Activated CD8-positive, alpha-beta memory T cell treated with anti-CD3 and anti-CD28 coated beads for 36 hours (primary cell): ENCODE data around the gene STARD13. TPM values are rescaled to one million over a fixed set of nuclear protein-coding genes. Genes with fewer than 3 reads are reported as not detected.
"Not testable (repeated sequence)": the region's sequence is repeated elsewhere in the genome, so short reads cannot be mapped to it uniquely, and the experiment has no call there.

Experiments used
- CTCF ChIA-PET: fragments of 350-600 bp; sonication (Branson Sonifier 250); formaldehyde crosslinking; loops from one replicate; lab custom pipeline; 2021; ENCODE audit warnings: antibody characterized with exemption; lab: Charles Lee
- POLR2A ChIA-PET: fragments of 350-600 bp; sonication (Branson Sonifier 250); formaldehyde crosslinking; loops from one replicate; lab custom pipeline; 2021; ENCODE audit warnings: antibody characterized with exemption; lab: Charles Lee
- total RNA-seq, 2 experiments: library from RNA; stranded (reverse); gene quantifications; one replicate each; pipeline ENCODE4 v1.2.3, GENCODE V29; 2021

The STARD13 gene
- total RNA-seq, 2 experiments from 2014 or later: 0.19 to 0.23 TPM

GRCh38 chr13:33189470-33189869, 96.1 kb downstream of the STARD13 start:
- ChIA-PET CTCF (no interaction called here), POLR2A (no interaction called here)

- ChIA-PET POLR2A (no interaction called here), CTCF (no interaction called here)
Observed at GRCh38 chr13:33188093-33188882, 97.3 kb downstream of the STARD13 start.

- POLR2A ChIA-PET: no interaction called here
- CTCF ChIA-PET: no interaction called here
Observed at GRCh38 chr13:33186861-33187291, 98.7 kb downstream of the STARD13 start.

- ChIA-PET CTCF (no interaction called here), POLR2A (no interaction called here)
Observed at GRCh38 chr13:33185853-33186252, 99.7 kb downstream of the STARD13 start.

- CTCF ChIA-PET: no interaction called here
- POLR2A ChIA-PET: no interaction called here
Observed at GRCh38 chr13:33184530-33184929, 101.0 kb downstream of the STARD13 start.

- ChIA-PET POLR2A (no interaction called here), CTCF (no interaction called here)
Observed at GRCh38 chr13:33184112-33184490, 101.5 kb downstream of the STARD13 start.

GRCh38 chr13:33183431-33184111, 102.0 kb downstream of the STARD13 start:
- CTCF ChIA-PET: no interaction called here
- POLR2A ChIA-PET: no interaction called here

GRCh38 chr13:33182729-33183128, 102.8 kb downstream of the STARD13 start:
- ChIA-PET CTCF (no interaction called here), POLR2A (no interaction called here)

- ChIA-PET CTCF (no interaction called here), POLR2A (no interaction called here)
Observed at GRCh38 chr13:33181264-33181663, 104.3 kb downstream of the STARD13 start.

GRCh38 chr13:33180122-33180804, 105.3 kb downstream of the STARD13 start:
- CTCF ChIA-PET: no interaction called here
- POLR2A ChIA-PET: no interaction called here

GRCh38 chr13:33179463-33179862, 106.1 kb downstream of the STARD13 start:
- ChIA-PET POLR2A (no interaction called here), CTCF (no interaction called here)

GRCh38 chr13:33178209-33178840, 107.2 kb downstream of the STARD13 start:
- ChIA-PET POLR2A (no interaction called here), CTCF (no interaction called here)

- CTCF ChIA-PET, POLR2A ChIA-PET: not testable (repeated sequence)
Observed at GRCh38 chr13:33177340-33178208, 108.0 kb downstream of the STARD13 start.

GRCh38 chr13:33176526-33176925, 109.0 kb downstream of the STARD13 start:
- POLR2A ChIA-PET: no interaction called here
- CTCF ChIA-PET: no interaction called here

GRCh38 chr13:33175991-33176390, 109.6 kb downstream of the STARD13 start:
- CTCF ChIA-PET: no interaction called here

GRCh38 chr13:33174931-33175330, 110.6 kb downstream of the STARD13 start:
- CTCF ChIA-PET: no interaction called here
- POLR2A ChIA-PET: no interaction called here

More at GRCh38 chr13:33175991-33176390, 109.6 kb downstream of the STARD13 start:
- POLR2A ChIA-PET: no interaction called here

- ChIA-PET POLR2A (no interaction called here), CTCF (no interaction called here)
Observed at GRCh38 chr13:33174491-33174890, 111.1 kb downstream of the STARD13 start.

GRCh38 chr13:33172911-33173310, 112.6 kb downstream of the STARD13 start:
- POLR2A ChIA-PET: no interaction called here
- CTCF ChIA-PET: no interaction called here

GRCh38 chr13:33172400-33172799, 113.2 kb downstream of the STARD13 start:
- ChIA-PET POLR2A (no interaction called here), CTCF (no interaction called here)
